NCI-H69 (cell line): ENCODE measurements around the gene AKAIN1.
A peak's percentile ranks its signal among the peaks of the same experiment; 100 is the strongest.

ENCODE experiments used
- DNase-seq: peaks from one replicate; lab custom pipeline; 2025; lab: John Stamatoyannopoulos, UW

AKAIN1 gene

GRCh38 chr18:5159080-5159479 is 38.0 kb downstream of the AKAIN1 start:
- no peak for DNase-seq

DNA sequence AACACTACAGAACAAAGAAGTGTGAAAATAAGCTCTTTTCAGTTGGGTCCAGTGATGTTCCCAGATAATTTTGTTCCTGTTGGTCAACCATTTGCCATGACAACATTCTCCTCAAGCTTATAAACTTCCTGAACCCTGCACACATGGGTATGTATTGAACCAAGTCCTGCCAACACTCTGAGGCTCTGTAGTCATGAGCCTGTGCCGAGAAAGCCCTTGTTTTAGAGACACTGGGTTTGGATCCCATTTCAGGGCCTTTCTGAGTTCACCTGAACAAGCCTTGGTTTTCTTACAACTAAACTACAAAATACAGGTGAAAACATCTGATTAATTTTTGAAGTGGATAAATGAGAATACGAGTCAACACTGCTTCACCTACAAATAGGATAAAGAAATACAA is 38.5 kb downstream of the AKAIN1 start:
- no peak for DNase-seq

- DNase-seq, result peak; percentile 40
Observed at GRCh38 chr18:5158172-5158571, 38.9 kb downstream of the AKAIN1 start.

GRCh38 chr18:5155907-5156287 is 41.2 kb downstream of the AKAIN1 start:
- no peak for DNase-seq

DNA sequence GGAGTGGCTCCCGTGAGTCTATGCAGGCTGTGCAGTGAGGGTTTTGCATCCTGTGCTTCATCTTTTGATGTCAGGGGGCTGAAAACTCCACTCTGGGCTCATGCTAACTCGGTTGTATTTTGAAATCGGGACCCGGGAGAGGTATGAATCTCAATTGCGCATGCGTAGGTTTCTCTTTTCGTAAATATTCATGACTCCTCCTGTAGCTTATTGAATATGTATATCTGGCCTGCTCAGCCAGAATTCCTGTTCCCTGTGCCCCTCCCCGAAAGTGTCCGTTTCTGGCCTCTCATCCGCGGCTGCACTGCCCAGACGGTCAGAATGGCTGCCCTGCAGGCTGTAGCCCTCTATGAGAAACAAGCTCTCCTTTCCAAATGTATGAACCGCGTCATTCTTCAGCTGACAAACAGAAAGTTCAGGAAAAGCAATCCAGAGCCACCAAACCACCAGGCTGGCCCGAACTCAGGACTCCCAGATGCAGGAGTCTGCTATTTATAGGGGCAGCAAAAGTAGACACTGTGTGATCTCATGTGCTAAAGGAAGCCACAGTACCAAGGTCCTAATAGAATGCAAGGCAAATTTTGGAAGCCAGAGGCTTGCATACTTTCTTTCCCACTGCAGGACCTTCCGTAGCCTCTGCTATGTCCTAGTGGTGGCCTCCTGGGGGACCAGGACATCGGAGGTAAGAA is 41.7 kb downstream of the AKAIN1 start:
- no peak for DNase-seq

GRCh38 chr18:5152343-5153020 is 44.6 kb downstream of the AKAIN1 start:
- no peak for DNase-seq

- DNase-seq, result peak; percentile 29
Observed at GRCh38 chr18:5150894-5151293, 46.2 kb downstream of the AKAIN1 start.

GRCh38 chr18:5146093-5146492 is 51.0 kb downstream of the AKAIN1 start:
- no peak for DNase-seq

DNA sequence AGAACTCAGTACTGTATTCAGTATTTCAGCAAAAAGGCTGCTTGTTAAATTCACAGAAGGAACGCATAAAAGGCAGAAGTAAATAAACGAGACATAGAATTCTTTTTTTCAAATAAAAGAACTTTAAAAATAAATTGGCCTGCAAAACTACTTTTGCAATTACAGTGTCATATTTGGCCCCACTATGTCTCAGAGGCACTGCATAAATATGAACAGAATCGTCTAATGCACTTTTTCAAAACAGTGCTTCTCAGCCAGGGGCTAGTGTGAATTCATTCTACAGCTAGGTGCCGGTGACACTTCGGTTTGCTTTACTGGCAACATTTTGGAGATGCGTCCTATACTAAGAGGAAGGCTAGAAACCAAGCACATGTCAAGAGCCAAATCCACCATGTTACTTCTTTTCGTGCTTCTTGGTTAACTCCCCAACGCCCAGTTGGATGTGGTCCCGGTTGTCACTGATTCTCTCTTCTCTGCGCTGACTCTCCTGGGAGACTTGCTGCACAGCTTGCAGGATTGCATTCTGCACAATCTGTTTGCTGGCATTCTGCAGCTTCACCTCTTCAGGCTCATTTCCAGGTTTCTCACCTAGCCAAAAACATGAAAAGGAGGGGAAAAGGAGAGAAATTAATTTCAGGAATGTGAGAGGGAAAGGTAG is 51.8 kb downstream of the AKAIN1 start:
- no peak for DNase-seq

GRCh38 chr18:5144629-5145028 is 52.4 kb downstream of the AKAIN1 start:
- DNase-seq, result no peak

DNA sequence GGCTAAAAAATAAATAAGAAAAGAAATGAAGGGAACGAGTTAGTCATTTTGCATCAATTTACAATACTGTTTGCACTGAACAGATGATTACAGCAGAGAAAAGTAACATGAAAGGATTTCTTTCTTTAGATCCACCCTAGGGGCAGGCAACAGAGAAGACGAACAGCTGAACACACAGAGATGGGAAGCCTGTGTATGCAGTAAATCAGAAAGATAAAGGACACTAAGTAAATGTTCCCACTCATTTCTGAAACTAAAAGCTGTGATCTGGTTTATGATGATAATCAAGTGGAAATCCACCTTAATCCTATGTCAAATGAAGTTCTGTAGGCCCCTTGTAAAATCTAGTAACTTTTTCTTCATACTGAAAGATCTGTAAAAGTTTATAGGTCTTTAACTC is 54.2 kb downstream of the AKAIN1 start:
- peak; percentile 97 for DNase-seq

DNA sequence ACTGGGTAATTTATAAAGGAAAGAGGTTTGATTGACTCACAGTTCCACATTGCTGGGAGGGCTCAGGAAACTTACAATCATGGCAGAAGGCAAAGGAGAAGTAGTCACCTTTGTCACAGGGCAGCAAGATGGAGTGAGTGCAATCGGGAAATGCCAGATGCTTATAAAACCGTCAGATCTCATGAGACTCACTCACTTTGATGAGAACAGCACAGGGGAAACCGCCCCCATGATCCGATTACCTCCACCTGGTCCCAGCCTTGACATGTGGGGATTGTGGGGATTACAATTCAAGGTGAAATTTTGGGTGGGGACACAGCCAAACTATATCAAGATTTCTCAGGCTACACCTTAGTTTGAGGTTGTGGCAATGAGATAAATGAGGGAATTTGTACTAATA is 54.9 kb downstream of the AKAIN1 start:
- DNase-seq, result peak; percentile 89

- no peak for DNase-seq
Observed at GRCh38 chr18:5137261-5137660, 59.8 kb downstream of the AKAIN1 start.

DNA sequence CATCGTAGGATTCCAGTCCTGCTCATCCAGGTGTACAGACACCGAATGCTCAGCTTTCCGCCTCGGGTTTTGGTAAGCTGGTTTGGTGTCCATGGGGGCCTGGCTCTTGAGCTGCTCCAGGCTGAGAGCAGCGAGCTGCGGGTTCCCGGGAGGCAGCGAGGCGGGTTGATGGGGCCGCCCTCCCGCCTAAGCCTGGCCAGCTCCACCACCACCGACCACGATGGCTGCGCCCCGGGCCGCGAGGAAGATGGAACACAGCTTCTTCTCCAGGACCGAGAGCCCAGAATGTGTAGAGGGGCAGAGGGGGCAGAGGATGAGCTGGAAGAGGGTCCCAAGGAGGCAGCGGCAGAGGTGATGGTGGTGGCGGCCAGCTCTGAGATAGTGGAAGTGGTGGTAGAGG is 64.1 kb downstream of the AKAIN1 start:
- DNase-seq, result no peak

- DNase-seq, result peak; percentile 88
Observed at GRCh38 chr18:5122272-5122671, 74.8 kb downstream of the AKAIN1 start.

DNA sequence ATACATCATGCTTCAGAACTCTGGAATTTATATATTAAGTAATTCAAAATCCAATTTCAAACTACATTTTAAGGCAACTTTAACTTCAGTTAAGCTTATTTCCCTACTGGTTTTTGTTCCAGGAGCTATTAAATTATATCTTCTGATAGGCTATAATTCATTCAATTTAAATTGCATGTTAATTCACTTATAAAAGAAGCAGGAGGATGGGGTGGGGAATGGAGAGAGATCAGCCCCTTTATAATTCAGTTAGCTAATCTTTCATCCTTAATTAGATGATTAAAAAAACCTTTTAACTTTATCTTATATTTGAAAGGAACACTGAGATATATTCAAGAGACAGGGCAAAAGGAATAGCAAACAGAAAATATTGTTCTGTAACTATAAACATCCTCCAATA is 86.8 kb downstream of the AKAIN1 start:
- no peak for DNase-seq

- no peak for DNase-seq
Observed at GRCh38 chr18:5107988-5108387, 89.1 kb downstream of the AKAIN1 start.

GRCh38 chr18:5106730-5107129 is 90.3 kb downstream of the AKAIN1 start:
- DNase-seq, result peak; percentile 72

DNA sequence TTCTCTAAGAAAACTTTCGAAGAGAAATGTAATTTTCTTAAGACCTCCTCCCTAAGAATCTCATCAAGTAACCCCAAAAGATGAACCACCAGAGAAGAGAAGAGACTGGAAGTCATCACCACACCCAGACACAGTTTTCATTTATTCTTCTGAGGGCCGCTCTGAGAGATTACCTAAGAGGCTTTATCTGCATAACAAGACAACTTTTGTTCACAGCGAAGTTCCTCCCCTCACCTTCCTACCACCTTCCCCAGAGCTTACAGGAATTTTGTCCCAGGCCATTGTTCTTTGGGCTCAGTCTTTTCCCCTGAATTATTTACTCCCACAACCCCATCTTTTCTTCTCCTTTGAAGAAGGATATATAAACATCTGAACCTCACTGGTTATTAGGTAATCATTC is 92.8 kb downstream of the AKAIN1 start:
- DNase-seq, result no peak

DNA sequence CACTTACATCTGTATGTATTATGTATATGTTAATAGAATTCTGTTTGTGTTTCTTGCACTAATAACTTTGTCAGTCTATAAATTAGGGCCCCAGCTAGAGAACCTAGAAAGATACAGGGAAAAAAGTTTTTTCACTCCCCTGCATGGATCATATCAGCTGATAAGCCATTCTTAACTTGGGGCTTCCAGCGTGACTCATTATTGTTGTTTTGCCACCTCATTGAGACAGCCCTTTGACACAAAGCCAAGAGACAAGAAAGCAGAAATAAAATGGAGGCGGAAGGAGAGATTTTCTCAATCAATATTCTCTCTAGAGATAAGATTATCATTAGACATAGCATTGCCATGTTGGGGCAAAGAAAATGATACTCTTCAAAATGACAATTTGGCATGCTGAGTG is 93.4 kb downstream of the AKAIN1 start:
- peak; percentile 9 for DNase-seq

DNA sequence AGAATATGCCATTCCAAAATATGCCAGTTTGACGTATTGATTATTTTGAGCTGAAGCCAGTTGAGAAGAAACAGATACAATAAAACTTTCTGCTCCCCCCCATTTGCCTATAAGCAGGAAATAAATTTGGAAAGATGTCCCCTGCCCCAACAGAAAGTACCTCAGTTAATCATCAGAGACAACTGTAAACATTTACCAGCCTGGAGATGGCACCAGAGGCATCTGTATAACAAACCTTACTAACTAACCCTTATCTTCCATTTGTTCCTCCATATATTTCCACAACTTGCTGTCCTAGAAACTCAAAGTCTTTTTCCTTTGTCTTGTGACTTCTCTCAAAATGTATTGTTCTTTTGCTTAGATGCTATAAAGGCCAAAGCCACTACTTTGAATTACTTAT is 93.8 kb downstream of the AKAIN1 start:
- DNase-seq, result peak; percentile 38

- no peak for DNase-seq
Observed at GRCh38 chr18:5097116-5097703, 99.8 kb downstream of the AKAIN1 start.

DNA sequence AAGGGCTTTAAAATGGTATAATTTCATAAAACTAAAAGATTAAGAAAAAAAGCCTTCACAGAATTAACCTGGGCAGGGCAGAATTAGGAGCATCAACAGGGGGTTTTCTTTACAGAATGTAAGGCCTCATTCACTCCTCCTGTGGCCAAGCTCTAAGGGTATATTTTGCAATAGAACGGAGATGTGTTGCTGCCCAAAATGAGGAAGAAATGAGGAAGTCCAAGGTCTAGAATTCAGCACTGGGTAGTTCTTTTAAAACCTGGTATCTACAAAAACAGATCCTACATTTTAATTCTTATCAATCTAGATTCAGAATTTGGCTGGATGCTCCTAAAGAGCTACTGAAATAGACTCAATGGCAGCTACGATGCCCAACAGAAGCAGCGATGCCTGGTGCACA is 101.8 kb downstream of the AKAIN1 start:
- no peak for DNase-seq
